ENCODE results near the gene DYNC2H1.

Gene DYNC2H1

DNA sequence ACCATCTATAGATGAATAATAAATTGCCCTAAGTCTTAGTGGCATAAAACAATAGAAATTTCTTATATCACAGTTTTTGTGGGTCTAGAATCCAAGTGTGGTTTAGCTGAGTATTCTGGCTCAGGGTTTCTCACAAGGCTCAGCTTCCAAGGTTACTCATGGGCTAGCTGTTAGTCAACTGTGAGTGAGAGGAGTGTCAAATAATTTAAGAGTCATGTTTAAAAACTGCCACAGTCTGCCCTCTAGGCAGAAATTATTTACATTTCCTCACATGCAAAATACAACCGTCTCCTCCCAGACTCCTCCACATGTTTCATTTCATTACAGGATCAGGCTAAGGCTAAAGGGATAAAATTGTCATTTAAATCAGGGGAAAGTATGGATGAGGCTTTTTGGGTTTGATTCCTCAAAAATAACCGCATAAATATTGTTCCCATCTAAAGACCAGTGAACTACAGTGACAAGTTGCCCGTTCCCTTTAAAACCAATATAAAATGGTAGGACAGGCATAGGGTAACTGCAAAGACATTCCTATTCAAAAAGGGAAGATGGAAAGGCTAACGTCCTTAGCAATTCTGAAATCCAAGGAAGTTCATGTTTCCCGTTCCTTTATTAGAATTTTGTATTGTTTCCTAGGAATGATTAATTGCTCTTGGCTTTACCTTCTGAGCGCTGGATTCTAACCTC, 324.3 kb downstream of the DYNC2H1 start:
- Histone ChIP-seq H3K27me3 (no peaks in the 10 kb centered on the region), H3K9ac (no peak overlapping the region), H3K36me3 (no peaks in the 10 kb centered on the region), H3K4me3 (no peak overlapping the region), H3K4me2 (no peak overlapping the region), H3K27ac (no peak overlapping the region), H3K9me3 (no peaks in the 10 kb centered on the region), H4K20me1 (no peaks in the 10 kb centered on the region), H3K4me1 (no peaks in the 10 kb centered on the region)
- no peak for TF ChIP-seq Cebpa-rat (IDR thresholded peaks at IDR 0.05)

DNA sequence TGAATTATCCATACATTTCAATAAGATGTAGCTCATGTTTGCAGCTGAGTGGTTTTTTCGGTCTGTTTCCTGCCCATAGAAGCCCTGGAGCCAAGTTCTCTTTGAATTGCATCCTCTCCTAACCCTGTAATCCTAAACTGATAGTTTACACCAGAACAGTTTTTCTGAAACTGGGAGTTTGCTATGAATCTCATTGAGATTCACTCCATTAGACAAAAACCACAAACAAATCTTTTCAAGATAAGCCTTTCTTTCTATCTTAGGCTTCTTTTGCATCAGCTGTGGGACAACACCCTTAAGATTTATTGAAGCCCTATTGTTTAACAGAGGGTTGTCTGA, 324.8 kb downstream of the DYNC2H1 start:
- H3K27ac ChIP-seq, result no peak overlapping the region
- no peak overlapping the region for H3K4me3 ChIP-seq
- no peak overlapping the region for H3K4me2 ChIP-seq

GRCh38 chr11:103436131-103436770, 327.0 kb downstream of the DYNC2H1 start:
- no peak for TF ChIP-seq Cebpa-rat (IDR thresholded peaks at IDR 0.05)
- no peaks in the 10 kb centered on the region for H3K4me1 ChIP-seq
- H3K4me3 ChIP-seq, result no peak overlapping the region
- no peak overlapping the region for H3K9ac ChIP-seq
- no peaks in the 10 kb centered on the region for H3K36me3 ChIP-seq
- H4K20me1 ChIP-seq, result no peaks in the 10 kb centered on the region
- no peaks in the 10 kb centered on the region for H3K27me3 ChIP-seq
- H3K9me3 ChIP-seq, result no peaks in the 10 kb centered on the region
- H3K27ac ChIP-seq, result no peak overlapping the region
- H3K4me2 ChIP-seq, result no peak overlapping the region

More for the DNA sequence above, 324.8 kb downstream of the DYNC2H1 start:
- Histone ChIP-seq H3K9ac (no peak overlapping the region), H3K27me3 (no peaks in the 10 kb centered on the region), H3K9me3 (no peaks in the 10 kb centered on the region), H3K36me3 (no peaks in the 10 kb centered on the region), H3K4me1 (no peaks in the 10 kb centered on the region), H4K20me1 (no peaks in the 10 kb centered on the region)
- TF ChIP-seq Cebpa-rat (IDR thresholded peaks at IDR 0.05), result no peak

- no peak for TF ChIP-seq Cebpa-rat (IDR thresholded peaks at IDR 0.05)
- H3K27me3 ChIP-seq, result no peaks in the 10 kb centered on the region
- H3K9ac ChIP-seq, result no peak overlapping the region
- no peaks in the 10 kb centered on the region for H3K36me3 ChIP-seq
- no peak overlapping the region for H3K27ac ChIP-seq
- H3K4me3 ChIP-seq, result no peak overlapping the region
- H4K20me1 ChIP-seq, result no peaks in the 10 kb centered on the region
- H3K9me3 ChIP-seq, result no peaks in the 10 kb centered on the region
- H3K4me1 ChIP-seq, result no peaks in the 10 kb centered on the region
- no peak overlapping the region for H3K4me2 ChIP-seq
Measured at GRCh38 chr11:103441021-103441420, 331.8 kb downstream of the DYNC2H1 start.

GRCh38 chr11:103448966-103449365, 339.7 kb downstream of the DYNC2H1 start:
- Histone ChIP-seq H3K27me3 (no peaks in the 10 kb centered on the region), H3K27ac (no peak overlapping the region), H3K4me1 (peaks cover 6% of the 10 kb centered on the region), H3K4me2 (no peak overlapping the region), H3K36me3 (no peaks in the 10 kb centered on the region), H3K9me3 (no peaks in the 10 kb centered on the region), H4K20me1 (no peaks in the 10 kb centered on the region), H3K9ac (no peak overlapping the region), H3K4me3 (no peak overlapping the region)
- TF ChIP-seq Cebpa-rat (IDR thresholded peaks at IDR 0.05), result no peak

- Histone ChIP-seq H3K9ac (no peak overlapping the region), H3K27me3 (no peaks in the 10 kb centered on the region), H3K27ac (no peak overlapping the region), H3K36me3 (no peaks in the 10 kb centered on the region), H4K20me1 (no peaks in the 10 kb centered on the region), H3K4me1 (peaks cover 6% of the 10 kb centered on the region), H3K4me2 (no peak overlapping the region), H3K9me3 (no peaks in the 10 kb centered on the region), H3K4me3 (no peak overlapping the region)
- TF ChIP-seq Cebpa-rat (IDR thresholded peaks at IDR 0.05), result no peak
Measured at GRCh38 chr11:103450241-103450640, 341.0 kb downstream of the DYNC2H1 start.

- Histone ChIP-seq H3K9ac (no peak overlapping the region), H4K20me1 (no peaks in the 10 kb centered on the region), H3K9me3 (no peaks in the 10 kb centered on the region), H3K27ac (no peak overlapping the region), H3K27me3 (no peaks in the 10 kb centered on the region), H3K4me1 (no peaks in the 10 kb centered on the region), H3K4me3 (no peak overlapping the region), H3K4me2 (no peak overlapping the region), H3K36me3 (no peaks in the 10 kb centered on the region)
- TF ChIP-seq Cebpa-rat (IDR thresholded peaks at IDR 0.05), result no peak
Measured at GRCh38 chr11:103453126-103453525, 343.9 kb downstream of the DYNC2H1 start.

DNA sequence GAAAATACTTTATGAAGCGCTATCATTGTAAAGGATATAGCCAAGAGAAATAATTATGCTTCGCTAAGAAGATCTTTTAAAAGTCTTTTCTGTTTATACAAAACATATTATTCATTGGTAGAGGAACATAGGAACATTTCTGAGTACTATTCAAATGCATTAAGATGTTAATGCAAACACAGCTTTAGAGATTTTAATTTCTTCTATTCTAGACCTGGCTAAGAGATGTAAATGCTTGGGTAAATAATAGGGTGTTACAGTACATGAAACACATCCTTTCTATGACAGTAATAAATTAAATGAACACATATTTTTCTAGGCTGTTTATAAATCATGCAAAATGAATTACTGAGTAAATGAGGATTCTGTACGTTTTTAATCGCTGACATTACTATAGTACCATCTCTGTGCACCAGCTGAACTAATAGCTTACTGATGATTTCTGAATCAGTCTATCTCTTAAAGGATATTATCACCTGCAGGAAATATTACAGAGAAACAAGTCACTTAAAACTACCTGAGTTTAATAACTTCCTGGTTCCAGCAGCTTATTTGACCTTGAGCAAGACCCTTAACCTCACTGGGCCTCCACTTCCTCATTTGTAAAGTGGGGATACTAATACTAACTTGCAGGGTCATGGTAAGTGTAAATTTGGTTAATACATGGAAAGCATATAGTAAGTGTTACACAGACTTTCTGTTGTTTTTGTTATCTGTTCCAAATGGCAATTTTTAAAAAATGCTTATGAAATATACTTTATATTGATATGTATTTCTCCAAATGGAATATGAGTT, 344.9 kb downstream of the DYNC2H1 start:
- no peaks in the 10 kb centered on the region for H4K20me1 ChIP-seq
- no peaks in the 10 kb centered on the region for H3K36me3 ChIP-seq

DNA sequence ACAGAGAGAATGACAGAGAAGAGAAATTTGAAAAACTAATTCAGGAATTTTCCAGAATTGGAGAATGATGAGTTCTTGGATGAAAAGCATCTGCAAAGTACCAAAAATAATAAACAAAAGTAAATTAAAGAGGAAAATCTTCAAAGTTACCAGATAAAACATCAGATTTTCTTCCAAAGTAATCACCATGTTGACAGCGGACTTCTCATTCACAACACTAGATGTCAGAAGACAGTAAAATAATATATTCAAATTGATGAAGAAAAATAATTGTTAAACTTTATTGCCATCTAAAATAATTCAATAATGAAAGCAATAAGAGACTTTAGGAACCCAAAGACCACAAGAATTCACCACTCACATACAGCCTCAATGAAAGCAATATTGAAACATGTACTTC, 355.2 kb downstream of the DYNC2H1 start:
- no peak for TF ChIP-seq Cebpa-rat (IDR thresholded peaks at IDR 0.05)
- no peak overlapping the region for H3K9ac ChIP-seq
- H3K4me2 ChIP-seq, result no peak overlapping the region
- no peaks in the 10 kb centered on the region for H3K36me3 ChIP-seq
- no peak overlapping the region for H3K4me3 ChIP-seq
- no peaks in the 10 kb centered on the region for H3K9me3 ChIP-seq
- H4K20me1 ChIP-seq, result no peaks in the 10 kb centered on the region
- H3K27ac ChIP-seq, result no peak overlapping the region
- no peaks in the 10 kb centered on the region for H3K27me3 ChIP-seq
- H3K4me1 ChIP-seq, result no peaks in the 10 kb centered on the region

More for the DNA sequence above, 344.9 kb downstream of the DYNC2H1 start:
- Histone ChIP-seq H3K4me1 (no peaks in the 10 kb centered on the region), H3K4me2 (no peak overlapping the region), H3K27ac (no peak overlapping the region), H3K9ac (no peak overlapping the region), H3K27me3 (no peaks in the 10 kb centered on the region), H3K4me3 (no peak overlapping the region), H3K9me3 (no peaks in the 10 kb centered on the region)
- no peak for TF ChIP-seq Cebpa-rat (IDR thresholded peaks at IDR 0.05)

DNA sequence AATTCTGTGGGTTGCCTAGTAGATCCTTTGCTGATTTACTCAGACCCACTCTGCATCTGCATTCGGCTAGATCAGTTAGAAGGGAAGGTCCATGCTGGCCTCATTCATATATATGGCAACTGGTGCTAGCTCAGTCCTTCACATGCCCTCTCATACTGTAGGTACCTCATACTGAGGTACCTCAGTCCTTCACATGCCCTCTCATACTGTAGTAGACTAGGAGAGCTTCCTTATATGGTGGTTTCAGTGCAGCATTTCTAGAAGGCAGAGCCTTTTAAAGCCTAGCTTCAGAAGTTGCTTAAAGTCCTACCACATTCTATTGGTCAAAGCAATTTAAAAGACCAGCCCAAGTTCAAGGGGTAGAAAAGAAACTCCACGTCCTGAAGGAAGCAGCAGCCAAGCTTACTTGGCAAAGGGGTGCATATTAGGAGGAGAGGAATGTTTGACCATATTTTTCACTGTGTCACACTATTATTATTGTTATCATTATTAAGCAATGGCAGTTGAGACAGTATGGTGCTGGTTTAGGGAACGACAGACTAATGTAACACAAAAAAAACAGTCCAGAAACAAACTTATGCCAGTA, 356.4 kb downstream of the DYNC2H1 start:
- Histone ChIP-seq H3K4me3 (no peak overlapping the region), H3K4me1 (no peaks in the 10 kb centered on the region), H3K27ac (no peak overlapping the region), H4K20me1 (no peaks in the 10 kb centered on the region), H3K27me3 (no peaks in the 10 kb centered on the region), H3K36me3 (no peaks in the 10 kb centered on the region), H3K9ac (no peak overlapping the region), H3K4me2 (no peak overlapping the region), H3K9me3 (no peaks in the 10 kb centered on the region)
- TF ChIP-seq Cebpa-rat (IDR thresholded peaks at IDR 0.05), result no peak
